Astrocyte (in vitro differentiated cells and primary cell): ENCODE results near the gene NFATC1. TPM values are rescaled to one million over a fixed set of nuclear protein-coding genes. Genes with fewer than 3 reads are reported as not detected.
A peak's percentile ranks its signal among the peaks of the same experiment; 100 is the strongest.

ENCODE experiments used
- DNase-seq: peaks from one replicate; pipeline ENCODE4 v3.0.0-alpha.2; 2010; ENCODE audit warnings: low read depth
- FAIRE-seq: peaks from 2 replicates; lab custom pipeline; 2011; peaks lifted over from hg19 to GRCh38; lab: Jason Lieb, UNC
- H2AFZ ChIP-seq: 2 replicates; pipeline ENCODE4 v1.6.0; 2012; ENCODE audit warnings: low read depth, low read length, inconsistent platforms
- H3K27ac ChIP-seq: 2 replicates; pipeline ENCODE4 v1.5.1; 2011; ENCODE audit warnings: low read depth, low read length, inconsistent platforms
- H3K27me3 ChIP-seq: 2 replicates; pipeline ENCODE4 v1.6.0; 2011; ENCODE audit warnings: low read length, inconsistent platforms; ENCODE audit not compliant: insufficient read depth
- H3K36me3 ChIP-seq: 2 replicates; pipeline ENCODE4 v1.5.1; 2011; ENCODE audit warnings: low read length, inconsistent platforms; ENCODE audit not compliant: insufficient read depth
- H3K4me1 ChIP-seq: 2 replicates; pipeline ENCODE4 v1.5.1; 2011; ENCODE audit warnings: low read length, inconsistent platforms; ENCODE audit not compliant: insufficient read depth
- H3K4me2 ChIP-seq: 2 replicates; pipeline ENCODE4 v1.6.0; 2012; ENCODE audit warnings: low read length, inconsistent platforms
- H3K4me3 ChIP-seq: 2 replicates; pipeline ENCODE4 v1.5.1; 2011; ENCODE audit warnings: low read depth, mild to moderate bottlenecking, low read length, inconsistent platforms; ENCODE audit not compliant: insufficient read depth
- H3K79me2 ChIP-seq: 2 replicates; pipeline ENCODE4 v1.6.0; 2012; ENCODE audit warnings: mild to moderate bottlenecking, low read length, inconsistent platforms; ENCODE audit not compliant: insufficient read depth
- H3K9ac ChIP-seq: 2 replicates; pipeline ENCODE4 v1.6.0; 2012; ENCODE audit warnings: mild to moderate bottlenecking, low read length, inconsistent platforms
- H3K9me3 ChIP-seq: 2 replicates; pipeline ENCODE4 v1.5.1; 2012; ENCODE audit warnings: low read depth, mild to moderate bottlenecking, low read length, inconsistent platforms; ENCODE audit not compliant: insufficient read depth
- H4K20me1 ChIP-seq: 2 replicates; pipeline ENCODE4 v1.6.0; 2012; ENCODE audit warnings: low read length, inconsistent platforms; ENCODE audit not compliant: insufficient read depth
- H3K27ac Mint-ChIP-seq: one replicate; pipeline ENCODE4 v1.8.0; 2021; ENCODE audit warnings: mild to moderate bottlenecking, mixed read lengths; ENCODE audit not compliant: unreplicated experiment
- H3K27me3 Mint-ChIP-seq: one replicate; pipeline ENCODE4 v1.8.0; 2021; ENCODE audit warnings: low read depth, mixed read lengths; ENCODE audit not compliant: unreplicated experiment
- H3K36me3 Mint-ChIP-seq: one replicate; pipeline ENCODE4 v1.8.0; 2021; ENCODE audit warnings: low read depth, mixed read lengths; ENCODE audit not compliant: unreplicated experiment
- H3K4me1 Mint-ChIP-seq: one replicate; pipeline ENCODE4 v1.8.0; 2021; ENCODE audit warnings: low read depth, mixed read lengths; ENCODE audit not compliant: unreplicated experiment
- H3K4me3 Mint-ChIP-seq: one replicate; pipeline ENCODE4 v1.8.0; 2021; ENCODE audit warnings: mild to moderate bottlenecking, moderate library complexity, mixed read lengths; ENCODE audit not compliant: unreplicated experiment
- H3K9me3 Mint-ChIP-seq: one replicate; pipeline ENCODE4 v1.8.0; 2021; ENCODE audit warnings: mild to moderate bottlenecking, mixed read lengths; ENCODE audit not compliant: unreplicated experiment
- CTCF ChIP-seq: IDR thresholded peaks from 2 replicates; pipeline ENCODE4 v1.5.1; 2011; ENCODE audit warnings: low read depth, mild to moderate bottlenecking, inconsistent platforms, low read length, moderate library complexity; ENCODE audit not compliant: insufficient read depth
- EZH2 ChIP-seq: IDR thresholded peaks from 2 replicates; pipeline ENCODE4 v1.6.1; 2012; ENCODE audit warnings: mild to moderate bottlenecking, low read length, inconsistent platforms; ENCODE audit not compliant: insufficient read depth
- total RNA-seq: library from RNA; stranded (reverse); gene quantifications from 2 replicates; pipeline ENCODE4 v1.2.1, GENCODE V29; 2021

The NFATC1 gene
- total RNA-seq, 1 donor from 2014 or later, result 11.0 TPM

GRCh38 chr18:79377187-79377891 lies 18.4 kb upstream of the NFATC1 start:
- Mint-ChIP-seq H3K4me3 (no peak overlapping the region), H3K9me3 (no peaks in the 10 kb centered on the region), H3K4me1 (no peaks in the 10 kb centered on the region), H3K27me3 (no peaks in the 10 kb centered on the region), H3K36me3 (peaks cover 6% of the 10 kb centered on the region), H3K27ac (no peak overlapping the region)
- TF ChIP-seq CTCF (no peak), EZH2 (no peak)
- H3K79me2 ChIP-seq, result no peaks in the 10 kb centered on the region
- H3K9me3 ChIP-seq, result no peaks in the 10 kb centered on the region
- no peak overlapping the region for H2AFZ ChIP-seq
- no peaks in the 10 kb centered on the region for H3K36me3 ChIP-seq
- H4K20me1 ChIP-seq, result peaks cover 8% of the 10 kb centered on the region
- no peaks in the 10 kb centered on the region for H3K27me3 ChIP-seq
- no peak overlapping the region for H3K4me2 ChIP-seq
- H3K4me1 ChIP-seq, result peaks cover 3% of the 10 kb centered on the region
- H3K27ac ChIP-seq, result no peak overlapping the region
- DNase-seq (no peak), FAIRE-seq (no peak)
- no peak overlapping the region for H3K9ac ChIP-seq
- H3K4me3 ChIP-seq, result no peak overlapping the region

- H3K4me2 ChIP-seq, result peak overlapping the region; percentile 44
- H3K9me3 ChIP-seq, result no peaks in the 10 kb centered on the region
- H3K27me3 ChIP-seq, result peaks cover 3% of the 10 kb centered on the region
- Mint-ChIP-seq H3K27me3 (peaks cover 2% of the 10 kb centered on the region), H3K27ac (no peak overlapping the region), H3K4me3 (no peak overlapping the region), H3K4me1 (no peaks in the 10 kb centered on the region), H3K36me3 (peaks cover 3% of the 10 kb centered on the region), H3K9me3 (no peaks in the 10 kb centered on the region)
- no peaks in the 10 kb centered on the region for H3K79me2 ChIP-seq
- H4K20me1 ChIP-seq, result peaks cover 8% of the 10 kb centered on the region
- FAIRE-seq, result peak; percentile 20
- H3K27ac ChIP-seq, result no peak overlapping the region
- TF ChIP-seq EZH2 (no peak), CTCF (peak; percentile 86)
- H3K9ac ChIP-seq, result no peak overlapping the region
- no peak overlapping the region for H3K4me3 ChIP-seq
- peak; percentile 36 for DNase-seq
- H3K4me1 ChIP-seq, result peaks cover 3% of the 10 kb centered on the region
- H2AFZ ChIP-seq, result peak overlapping the region; percentile 16
- no peaks in the 10 kb centered on the region for H3K36me3 ChIP-seq
Measured at GRCh38 chr18:79378536-79379250, 17.0 kb upstream of the NFATC1 start.
